Effector CD4-positive, alpha-beta T cell (primary cell): ENCODE data around the gene NSUN7. TPM values are rescaled to one million over a fixed set of nuclear protein-coding genes. Genes with fewer than 3 reads are reported as not detected.
"Not testable (repeated sequence)": the region's sequence is repeated elsewhere in the genome, so short reads cannot be mapped to it uniquely, and the experiment has no call there.

ENCODE experiments used
- DNase-seq: peaks from one replicate; pipeline ENCODE4 v3.0.0-alpha.2; 2020
- total RNA-seq: gene quantifications from one replicate; lab custom pipeline; 2026; lab: John Stamatoyannopoulos, UW

The NSUN7 gene
- not detected for total RNA-seq

- DNase-seq, result no peak
Measured at GRCh38 chr4:40749717-40750460, at the start of gene NSUN7. TSS of gene NSUN7 (plus strand) at chr4:40749955. CDS start at chr4:40750694, 739 bp downstream.

GRCh38 chr4:40702137-40702799, 47.5 kb upstream of the NSUN7 start:
- no peak for DNase-seq

- no peak for DNase-seq
Measured at GRCh38 chr4:40702800-40703151, 47.0 kb upstream of the NSUN7 start.

GRCh38 chr4:40704073-40704472, 45.7 kb upstream of the NSUN7 start:
- DNase-seq, result no peak

GRCh38 chr4:40710484-40711254, 39.1 kb upstream of the NSUN7 start:
- no peak for DNase-seq

GRCh38 chr4:40713001-40713400, 36.8 kb upstream of the NSUN7 start:
- not testable (repeated sequence) for DNase-seq

GRCh38 chr4:40713798-40714197, 36.0 kb upstream of the NSUN7 start:
- no peak for DNase-seq

GRCh38 chr4:40718586-40718985, 31.2 kb upstream of the NSUN7 start:
- no peak for DNase-seq

- DNase-seq, result no peak
Measured at GRCh38 chr4:40719008-40719623, 30.6 kb upstream of the NSUN7 start.

- DNase-seq, result no peak
Measured at GRCh38 chr4:40720351-40720750, 29.4 kb upstream of the NSUN7 start.

GRCh38 chr4:40720916-40721315, 28.8 kb upstream of the NSUN7 start:
- no peak for DNase-seq

GRCh38 chr4:40721730-40722171, 28.0 kb upstream of the NSUN7 start:
- no peak for DNase-seq

GRCh38 chr4:40722576-40723161, 27.1 kb upstream of the NSUN7 start:
- no peak for DNase-seq

GRCh38 chr4:40723728-40724127, 26.0 kb upstream of the NSUN7 start:
- no peak for DNase-seq

GRCh38 chr4:40728333-40728732, 21.4 kb upstream of the NSUN7 start:
- no peak for DNase-seq

- no peak for DNase-seq
Measured at GRCh38 chr4:40729555-40729954, 20.2 kb upstream of the NSUN7 start.

- DNase-seq, result no peak
Measured at GRCh38 chr4:40730091-40730679, 19.6 kb upstream of the NSUN7 start.

GRCh38 chr4:40731361-40731760, 18.4 kb upstream of the NSUN7 start:
- DNase-seq, result no peak

- no peak for DNase-seq
Measured at GRCh38 chr4:40731792-40732245, 17.9 kb upstream of the NSUN7 start.

- no peak for DNase-seq
Measured at GRCh38 chr4:40733752-40734151, 16.0 kb upstream of the NSUN7 start.

- no peak for DNase-seq
Measured at GRCh38 chr4:40734497-40734896, 15.3 kb upstream of the NSUN7 start.

GRCh38 chr4:40736910-40737309, 12.8 kb upstream of the NSUN7 start:
- no peak for DNase-seq
